HG03045 (cell line): Measurements from ENCODE around the gene UFC1.

Source experiments
- ATAC-seq: cut with Tn5 transposase; IDR thresholded peaks from one replicate; pipeline ENCODE4 v1.9.1; 2021; ENCODE audit warnings: mild to moderate bottlenecking, moderate library complexity; ENCODE audit not compliant: unreplicated experiment

The UFC1 gene

GRCh38 chr1:161133220-161133740, 20.5 kb upstream of the UFC1 start:
- ATAC-seq: no peak

GRCh38 chr1:161137881-161138280, 15.9 kb upstream of the UFC1 start:
- ATAC-seq: no peak

DNA sequence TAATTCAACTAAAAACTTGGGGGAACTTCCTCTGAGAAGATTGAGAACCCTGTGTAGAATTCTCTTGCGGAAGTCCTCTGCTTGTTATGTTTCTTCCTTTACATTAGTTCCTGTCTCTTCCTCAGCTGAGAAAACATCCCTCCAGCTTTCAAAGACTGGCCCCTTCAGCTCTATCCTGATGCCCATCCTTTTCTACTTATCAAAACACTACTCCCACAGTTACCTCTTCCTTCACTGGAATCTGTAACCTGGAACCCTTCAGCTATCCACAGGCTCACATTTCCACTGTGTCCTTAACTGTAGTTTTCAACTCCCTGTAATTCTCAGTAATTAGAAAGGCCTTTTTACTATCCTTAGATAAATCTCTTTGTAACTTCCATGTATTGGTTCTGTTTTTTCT, 15.3 kb upstream of the UFC1 start:
- ATAC-seq: no peak

- no peak for ATAC-seq
These were observed 14.0 kb upstream of the UFC1 start for GRCh38 chr1:161139766-161140165.

DNA sequence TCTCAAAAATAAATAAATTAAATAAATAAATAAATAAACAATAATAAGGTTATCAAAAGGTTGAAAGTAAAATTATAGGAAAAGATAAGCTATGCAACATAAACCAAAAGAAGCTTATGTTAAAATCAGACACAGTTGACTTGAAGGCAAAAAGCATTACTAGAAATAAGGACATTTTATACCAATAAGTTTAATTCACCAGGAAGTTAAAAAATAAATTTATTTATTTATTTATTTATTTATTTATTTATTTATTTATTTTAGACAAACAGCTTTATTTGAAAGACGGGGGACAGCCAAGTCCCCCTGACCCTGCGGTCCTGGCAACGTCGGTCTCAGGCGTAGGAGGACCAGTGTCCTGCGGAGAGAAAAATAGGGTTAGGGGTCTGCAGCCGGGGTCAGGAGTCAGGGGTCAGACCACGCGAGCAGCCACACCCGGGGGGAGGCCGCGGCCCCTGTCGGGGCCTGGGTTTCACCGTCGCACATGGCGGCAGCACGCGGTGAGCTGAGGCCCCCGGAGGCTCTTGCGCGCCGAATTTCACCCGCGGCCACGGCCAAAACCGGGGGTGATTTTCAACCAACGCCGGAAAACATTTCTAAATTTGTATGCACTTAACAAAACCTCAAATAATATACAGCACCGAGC, 12.9 kb upstream of the UFC1 start:
- no peak for ATAC-seq

GRCh38 chr1:161145832-161146231, 7.9 kb upstream of the UFC1 start:
- ATAC-seq: no peak

DNA sequence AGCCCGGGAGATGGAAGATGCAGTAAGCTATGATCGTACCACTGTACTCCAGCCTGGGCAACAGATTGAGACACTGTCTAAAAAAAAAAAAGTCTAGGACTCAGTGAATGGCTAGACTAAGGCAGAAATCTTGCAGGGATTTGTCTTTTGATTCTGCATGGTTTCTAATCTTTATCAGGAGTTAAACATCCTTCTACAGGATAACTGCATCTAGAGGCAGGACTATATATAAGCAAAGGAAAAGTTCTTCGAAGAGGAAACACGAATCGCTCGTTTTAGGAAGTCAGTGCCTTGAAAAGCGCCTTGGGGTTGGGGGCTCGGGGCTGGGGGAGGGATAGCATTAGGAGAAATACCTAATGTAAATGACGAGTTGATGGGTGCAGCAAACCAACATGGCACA, 602 bp upstream of the UFC1 start:
- ATAC-seq: no peak

- ATAC-seq: no peak
These were observed 4.1 kb downstream of the UFC1 start for GRCh38 chr1:161157867-161158266.

DNA sequence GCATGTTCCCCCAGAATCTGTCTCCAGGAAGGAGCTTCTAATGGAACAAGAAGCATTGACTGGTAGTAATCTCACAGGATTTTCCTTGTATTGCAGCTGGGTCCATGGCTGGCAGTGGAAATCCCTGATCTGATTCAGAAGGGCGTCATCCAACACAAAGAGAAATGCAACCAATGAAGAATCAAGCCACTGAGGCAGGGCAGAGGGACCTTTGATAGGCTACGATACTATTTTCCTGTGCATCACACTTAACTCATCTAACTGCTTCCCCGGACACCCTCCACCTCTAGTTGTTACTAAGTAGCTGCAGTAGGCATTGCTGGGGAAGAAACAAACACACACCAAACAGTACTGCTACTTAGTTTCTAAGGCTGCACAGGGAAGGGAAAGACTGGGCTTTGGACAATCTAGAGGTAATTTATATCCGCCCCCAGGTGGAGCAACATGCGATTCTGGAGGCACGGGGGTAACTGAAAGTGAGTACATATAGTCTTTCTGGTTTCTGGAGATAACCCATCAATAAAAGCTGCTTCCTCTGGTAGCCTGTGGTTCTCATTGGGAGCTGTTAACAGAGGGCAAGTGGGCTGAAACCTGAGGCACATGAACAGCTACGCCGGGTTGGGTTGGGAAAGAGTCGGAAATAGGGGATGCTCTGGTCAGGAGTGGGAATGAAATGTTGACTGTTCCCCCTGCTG, 4.7 kb downstream of the UFC1 start:
- ATAC-seq: no peak

GRCh38 chr1:161159087-161159912, 5.5 kb downstream of the UFC1 start, which contains the start of gene USP21:
TSS of gene USP21 (plus strand) at chr1:161159500. CDS start at chr1:161160641, 1,141 bp downstream.
- ATAC-seq: peak; percentile 87

DNA sequence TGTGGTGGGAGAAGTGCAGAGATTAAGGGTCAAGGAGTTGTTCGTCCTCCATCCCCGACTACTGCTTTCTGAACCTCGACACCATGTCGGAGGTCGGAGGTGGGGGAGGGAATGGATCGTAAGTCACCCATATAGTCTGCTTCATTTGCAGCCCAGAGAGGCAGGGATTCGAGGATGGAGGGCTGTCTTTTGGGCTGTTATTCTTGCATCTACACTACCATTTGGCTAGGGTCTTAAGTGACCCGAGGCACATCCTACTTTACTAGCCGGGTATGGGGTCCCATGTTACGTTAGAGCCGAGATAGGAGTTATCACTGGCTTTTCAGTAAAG, 6.1 kb downstream of the UFC1 start:
- ATAC-seq: no peak

DNA sequence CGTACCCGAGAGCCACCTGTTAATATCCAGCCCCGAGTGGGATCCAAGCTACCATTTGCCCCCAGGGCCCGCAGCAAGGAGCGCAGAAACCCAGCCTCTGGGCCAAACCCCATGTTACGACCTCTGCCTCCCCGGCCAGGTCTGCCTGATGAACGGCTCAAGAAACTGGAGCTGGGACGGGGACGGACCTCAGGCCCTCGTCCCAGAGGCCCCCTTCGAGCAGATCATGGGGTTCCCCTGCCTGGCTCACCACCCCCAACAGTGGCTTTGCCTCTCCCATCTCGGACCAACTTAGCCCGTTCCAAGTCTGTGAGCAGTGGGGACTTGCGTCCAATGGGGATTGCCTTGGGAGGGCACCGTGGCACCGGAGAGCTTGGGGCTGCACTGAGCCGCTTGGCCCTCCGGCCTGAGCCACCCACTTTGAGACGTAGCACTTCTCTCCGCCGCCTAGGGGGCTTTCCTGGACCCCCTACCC, 6.9 kb downstream of the UFC1 start:
- no peak for ATAC-seq

DNA sequence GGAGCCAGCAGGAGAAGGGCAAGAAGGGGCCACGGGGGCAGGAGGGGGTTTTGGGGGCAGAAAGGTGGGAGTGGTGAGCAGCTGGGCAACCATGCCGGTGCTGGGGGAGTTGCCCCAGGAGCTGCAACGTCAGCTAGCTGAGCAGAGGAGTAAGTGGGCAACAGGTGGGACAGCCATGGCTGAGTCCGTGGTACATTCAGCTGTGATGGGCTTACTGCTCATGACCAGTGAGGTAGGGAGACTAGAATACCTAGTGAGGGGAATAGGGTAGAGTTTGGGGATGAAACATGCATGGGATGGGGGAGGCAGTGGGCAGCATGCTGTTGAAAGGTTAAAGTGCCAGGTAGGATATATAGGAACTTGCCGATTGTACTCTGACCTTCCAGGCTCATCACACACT, 7.9 kb downstream of the UFC1 start:
- ATAC-seq: no peak

GRCh38 chr1:161162052-161162451, 8.3 kb downstream of the UFC1 start:
- ATAC-seq: no peak

DNA sequence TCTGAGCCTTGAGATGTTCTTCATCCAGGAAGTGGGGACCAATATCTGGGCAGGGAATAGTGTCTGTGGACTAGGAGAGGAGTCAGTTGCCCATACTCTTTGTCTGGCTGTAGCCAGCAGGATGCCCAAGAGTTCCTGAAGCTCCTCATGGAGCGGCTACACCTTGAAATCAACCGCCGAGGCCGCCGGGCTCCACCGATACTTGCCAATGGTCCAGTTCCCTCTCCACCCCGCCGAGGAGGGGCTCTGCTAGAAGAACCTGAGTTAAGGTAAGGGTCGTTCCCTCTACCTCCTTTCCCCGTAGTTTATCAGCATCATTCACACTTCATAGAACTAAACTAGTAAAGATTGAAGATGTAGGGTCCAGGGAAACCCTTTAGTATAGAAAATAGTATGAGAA, 9.0 kb downstream of the UFC1 start:
- ATAC-seq: no peak

DNA sequence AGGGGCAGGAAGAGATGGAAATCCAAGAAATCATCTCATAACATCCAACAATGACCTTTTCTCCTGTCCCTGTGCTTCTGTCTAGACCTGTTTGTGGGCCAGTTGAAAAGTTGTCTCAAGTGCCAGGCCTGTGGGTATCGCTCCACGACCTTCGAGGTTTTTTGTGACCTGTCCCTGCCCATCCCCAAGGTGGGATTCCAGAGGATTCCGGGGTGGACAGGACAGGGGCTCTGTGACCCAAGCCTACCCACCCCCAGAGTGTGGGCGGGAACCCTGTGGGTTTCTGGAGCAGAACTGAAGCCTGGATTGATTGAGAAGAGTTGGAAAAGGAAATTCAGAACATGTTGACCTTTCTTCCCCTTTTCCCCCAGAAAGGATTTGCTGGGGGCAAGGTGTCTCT, 10.0 kb downstream of the UFC1 start:
- no peak for ATAC-seq

- ATAC-seq: no peak
These were observed 11.3 kb downstream of the UFC1 start for GRCh38 chr1:161164901-161165610.

DNA sequence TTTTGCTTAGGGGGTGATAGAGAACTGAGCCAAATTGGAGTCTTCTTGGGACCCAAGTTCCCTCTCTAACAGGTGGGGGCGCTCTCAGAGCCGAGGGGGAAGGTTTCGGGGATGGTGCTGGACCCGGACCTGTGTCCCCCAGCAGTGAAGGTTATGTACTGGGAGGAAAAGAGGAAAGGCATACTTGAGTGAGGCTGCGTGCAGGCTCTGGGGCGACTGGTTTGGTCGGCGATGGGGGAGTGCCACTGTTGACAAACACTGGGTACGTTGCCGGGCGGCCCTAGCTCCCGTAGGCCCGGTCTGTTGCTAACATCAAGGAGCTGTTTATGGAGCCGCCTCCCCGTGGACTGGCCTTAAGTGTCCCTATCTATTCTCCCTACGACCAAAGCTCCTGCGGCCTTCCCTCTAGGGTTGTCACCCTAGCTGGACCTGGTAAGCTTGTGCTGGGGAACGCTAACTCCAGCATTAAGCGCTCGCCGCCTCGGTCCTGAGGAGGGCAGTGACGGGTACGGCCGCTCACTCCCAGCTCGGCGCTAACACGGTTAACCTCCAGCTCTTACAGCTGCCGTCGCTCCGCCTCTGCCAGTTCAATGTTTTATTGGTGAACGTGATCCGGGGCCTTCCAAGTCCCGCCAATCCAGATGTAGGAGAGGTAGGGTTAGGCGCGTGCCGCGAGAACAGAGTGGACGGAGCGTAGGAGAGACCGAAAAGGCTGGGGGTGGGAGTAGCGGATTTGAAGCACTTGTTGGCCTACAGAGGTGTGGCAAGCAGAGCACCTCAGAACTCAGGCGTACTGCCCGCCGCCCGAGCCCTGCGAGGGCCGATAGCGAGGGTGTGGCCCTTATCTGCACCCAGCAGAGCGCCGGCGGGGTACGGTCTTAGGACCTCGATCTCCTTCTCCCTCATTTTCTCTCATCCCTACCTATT, 12.2 kb downstream of the UFC1 start, which contains the start of gene PPOX:
PPOX (plus strand) TSS at position 685 of the 927 bp plus-strand sequence. CDS start 422 bp downstream, outside the sequence.
- peak; percentile 93 for ATAC-seq

DNA sequence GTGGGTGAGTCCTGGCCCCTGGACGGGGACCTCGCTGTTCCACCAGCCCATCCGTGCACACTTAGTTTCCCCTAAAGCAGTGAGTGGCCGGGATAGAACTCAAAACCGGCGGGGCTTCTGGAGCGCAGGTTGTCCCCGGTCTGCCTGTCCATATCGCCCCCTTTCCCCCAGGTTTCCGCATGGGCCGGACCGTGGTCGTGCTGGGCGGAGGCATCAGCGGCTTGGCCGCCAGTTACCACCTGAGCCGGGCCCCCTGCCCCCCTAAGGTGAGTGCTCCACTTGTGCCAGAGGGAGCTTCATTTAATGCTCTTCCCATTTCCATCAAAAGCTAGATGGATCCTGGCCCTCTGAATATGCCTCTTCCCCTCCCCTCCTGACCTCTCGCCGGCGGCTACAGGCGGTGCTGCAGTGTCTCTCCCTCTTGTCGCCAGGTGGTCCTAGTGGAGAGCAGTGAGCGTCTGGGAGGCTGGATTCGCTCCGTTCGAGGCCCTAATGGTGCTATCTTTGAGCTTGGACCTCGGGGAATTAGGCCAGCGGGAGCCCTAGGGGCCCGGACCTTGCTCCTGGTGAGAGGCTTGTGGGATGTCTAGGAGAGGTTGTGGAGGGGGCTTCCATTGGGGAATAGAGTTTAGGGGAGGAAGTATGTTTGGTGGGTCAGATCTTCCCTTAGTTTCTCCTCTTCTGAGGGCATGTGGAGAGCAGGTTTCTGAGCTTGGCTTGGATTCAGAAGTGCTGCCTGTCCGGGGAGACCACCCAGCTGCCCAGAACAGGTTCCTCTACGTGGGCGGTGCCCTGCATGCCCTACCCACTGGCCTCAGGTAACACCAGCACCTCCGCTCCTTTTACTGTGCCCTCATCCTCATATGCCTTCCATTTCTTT, 13.1 kb downstream of the UFC1 start:
- ATAC-seq: no peak
